ENCODE data around the gene SMARCB1. TPM values are rescaled to one million over a fixed set of nuclear protein-coding genes. Genes with fewer than 3 reads are reported as not detected.

Gene SMARCB1
- total RNA-seq, 4 donors from 2014 or later = 54.2 to 73.9 (median 61.3) TPM

- Histone ChIP-seq H3K27ac (no peak overlapping the region), H3K27me3 (no peaks in the 10 kb centered on the region), H3K4me1 (no peaks in the 10 kb centered on the region), H3K36me3 (peaks cover 4% of the 10 kb centered on the region), H3K9me3 (no peaks in the 10 kb centered on the region), H3K4me3 (no peak overlapping the region)
- 69% methylated on average over 18 of the region's 20 CpGs for WGBS
- no peak for TF ChIP-seq POLR2AphosphoS5 (IDR thresholded peaks at IDR 0.05)
- TF ChIP-seq EP300 (IDR thresholded peaks at IDR 0.05) = no peak
- TF ChIP-seq POLR2A (IDR thresholded peaks at IDR 0.05) = no peak
- TF ChIP-seq, protein P1, sequence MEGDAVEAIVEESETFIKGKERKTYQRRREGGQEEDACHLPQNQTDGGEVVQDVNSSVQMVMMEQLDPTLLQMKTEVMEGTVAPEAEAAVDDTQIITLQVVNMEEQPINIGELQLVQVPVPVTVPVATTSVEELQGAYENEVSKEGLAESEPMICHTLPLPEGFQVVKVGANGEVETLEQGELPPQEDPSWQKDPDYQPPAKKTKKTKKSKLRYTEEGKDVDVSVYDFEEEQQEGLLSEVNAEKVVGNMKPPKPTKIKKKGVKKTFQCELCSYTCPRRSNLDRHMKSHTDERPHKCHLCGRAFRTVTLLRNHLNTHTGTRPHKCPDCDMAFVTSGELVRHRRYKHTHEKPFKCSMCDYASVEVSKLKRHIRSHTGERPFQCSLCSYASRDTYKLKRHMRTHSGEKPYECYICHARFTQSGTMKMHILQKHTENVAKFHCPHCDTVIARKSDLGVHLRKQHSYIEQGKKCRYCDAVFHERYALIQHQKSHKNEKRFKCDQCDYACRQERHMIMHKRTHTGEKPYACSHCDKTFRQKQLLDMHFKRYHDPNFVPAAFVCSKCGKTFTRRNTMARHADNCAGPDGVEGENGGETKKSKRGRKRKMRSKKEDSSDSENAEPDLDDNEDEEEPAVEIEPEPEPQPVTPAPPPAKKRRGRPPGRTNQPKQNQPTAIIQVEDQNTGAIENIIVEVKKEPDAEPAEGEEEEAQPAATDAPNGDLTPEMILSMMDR (IDR thresholded peaks at IDR 0.05) = no peak
- no peak for DNase-seq (ENCODE audit: low spot score in 2 of 2)
These were observed 95.6 kb downstream of the SMARCB1 start for GRCh38 chr22:23882370-23882769.

GRCh38 chr22:23883658-23884057 is 96.9 kb downstream of the SMARCB1 start:
- 100% methylated on average over 3 of the region's 9 CpGs for WGBS
- H3K27me3 ChIP-seq = no peaks in the 10 kb centered on the region

GRCh38 chr22:23884140-23884539 is 97.4 kb downstream of the SMARCB1 start:
- Histone ChIP-seq H3K36me3 (no peaks in the 10 kb centered on the region), H3K4me3 (no peak overlapping the region)

More at GRCh38 chr22:23883658-23884057, 96.9 kb downstream of the SMARCB1 start:
- TF ChIP-seq, protein P1 (IDR thresholded peaks at IDR 0.05) = no peak
- TF ChIP-seq POLR2A (IDR thresholded peaks at IDR 0.05) = no peak
- no peak for TF ChIP-seq POLR2AphosphoS5 (IDR thresholded peaks at IDR 0.05)
- no peak for TF ChIP-seq EP300 (IDR thresholded peaks at IDR 0.05)
- Histone ChIP-seq H3K36me3 (no peaks in the 10 kb centered on the region), H3K9me3 (no peaks in the 10 kb centered on the region), H3K27ac (no peak overlapping the region), H3K4me3 (no peak overlapping the region), H3K4me1 (peaks cover 6% of the 10 kb centered on the region)
- no peak for DNase-seq (ENCODE audit: low spot score in 2 of 2)

More at GRCh38 chr22:23884140-23884539, 97.4 kb downstream of the SMARCB1 start:
- no peak for DNase-seq (ENCODE audit: low spot score in 2 of 2)
- no peaks in the 10 kb centered on the region for H3K9me3 ChIP-seq
- WGBS = 91% methylated on average over 6 of the region's 9 CpGs
- TF ChIP-seq, protein P1 (IDR thresholded peaks at IDR 0.05) = no peak
- TF ChIP-seq POLR2AphosphoS5 (IDR thresholded peaks at IDR 0.05) = no peak
- no peak for TF ChIP-seq EP300 (IDR thresholded peaks at IDR 0.05)
- no peak for TF ChIP-seq POLR2A (IDR thresholded peaks at IDR 0.05)
- no peaks in the 10 kb centered on the region for H3K27me3 ChIP-seq
- peaks cover 10% of the 10 kb centered on the region for H3K4me1 ChIP-seq
- H3K27ac ChIP-seq = no peak overlapping the region

Other genes starting within 250 kb of the SMARCB1 start
- gene IGLL1, start 206.7 kb upstream of the SMARCB1 start, total RNA-seq = not detected
- gene DRICH1, start 154.6 kb upstream of the SMARCB1 start, total RNA-seq = 1 to 10 TPM in 1 of 4 donors, not detected in 3; 1.3 TPM
- gene RGL4, start 96.0 kb upstream of the SMARCB1 start, total RNA-seq = not detected
- 1 to 10 TPM; 1.7 to 5.1 (median 3.1) TPM for gene ZNF70, start 35.9 kb upstream of the SMARCB1 start, total RNA-seq
- gene VPREB3, start 32.5 kb upstream of the SMARCB1 start, total RNA-seq = not detected
- gene C22orf15, start 24.0 kb upstream of the SMARCB1 start, total RNA-seq = not detected
- gene CHCHD10, start 19.0 kb upstream of the SMARCB1 start, total RNA-seq = 10 to 100 TPM; 26.7 to 46.4 (median 32.2) TPM
- 1 to 10 TPM in 2 of 4 donors, under 1 TPM in 1, not detected in 1; 0.60 to 3.9 (median 2.1) TPM for gene MMP11, start 14.1 kb upstream of the SMARCB1 start, total RNA-seq
- gene DERL3, start 52.0 kb downstream of the SMARCB1 start, total RNA-seq = under 1 TPM in 3 of 4 donors, not detected in 1; 0.34 to 0.94 (median 0.56) TPM
- gene SLC2A11, start 70.9 kb downstream of the SMARCB1 start, total RNA-seq = 10 to 100 TPM in 2 of 4 donors, 1 to 10 TPM in 2; 3.2 to 12.5 (median 8.7) TPM
- gene MIF, start 107.4 kb downstream of the SMARCB1 start, total RNA-seq = 100 to 1,000 TPM; 261 to 363 (median 313) TPM
- 10 to 100 TPM in 1 of 4 donors, 1 to 10 TPM in 3; 3.2 to 13.5 (median 6.7) TPM for gene GSTT2B, start 174.2 kb downstream of the SMARCB1 start, total RNA-seq
- 1 to 10 TPM in 3 of 4 donors, not detected in 1; 1.5 to 2.0 (median 2.0) TPM for gene DDTL, start 179.9 kb downstream of the SMARCB1 start, total RNA-seq
- 100 to 1,000 TPM; 103 to 171 (median 130) TPM for gene DDT, start 187.5 kb downstream of the SMARCB1 start, total RNA-seq
- under 1 TPM in 1 of 4 donors, not detected in 3; 0.81 TPM for gene GSTT2, start 193.2 kb downstream of the SMARCB1 start, total RNA-seq
- not detected for gene GSTT4, start 218.5 kb downstream of the SMARCB1 start, total RNA-seq
- 10 to 100 TPM; 26.7 to 97.3 (median 42.5) TPM for gene CABIN1, start 224.3 kb downstream of the SMARCB1 start, total RNA-seq